Adrenal gland (tissue), 5 donors: Measurements from ENCODE around the gene TGM4.

Source experiments
- POLR2A ChIP-seq, 2 donors: fragments of 450-650 bp; IDR thresholded peaks; one replicate each; pipeline ENCODE4 v1.6.1; 2017; ENCODE audit warnings: antibody characterized with exemption in 2 of 2, mild to moderate bottlenecking in 2 of 2, moderate library complexity in 1 of 2
- TF ChIP-seq, protein P1 (sequence below), 6 experiments: fragments of 450-650 bp in 4 of 6; fragments of 200-600 bp in 2 of 6; sonication (generic) in 1 of 6; IDR thresholded peaks; 1 replicate in 5 of 6; 2 replicates in 1 of 6; pipeline versions ENCODE4 v1.5.1 to v1.8.0; 2016 to 2021; ENCODE audit warnings: antibody characterized with exemption in 6 of 6, mild to moderate bottlenecking in 2 of 6, moderate library complexity in 1 of 6
- donor health status: DM: no; HTN: no; CAD: no.

GRCh38 chr3:44942202-44942921 is 68.0 kb downstream of the TGM4 start:
- TF ChIP-seq POLR2A (IDR thresholded peaks at IDR 0.05), result no peak
- TF ChIP-seq, protein P1, sequence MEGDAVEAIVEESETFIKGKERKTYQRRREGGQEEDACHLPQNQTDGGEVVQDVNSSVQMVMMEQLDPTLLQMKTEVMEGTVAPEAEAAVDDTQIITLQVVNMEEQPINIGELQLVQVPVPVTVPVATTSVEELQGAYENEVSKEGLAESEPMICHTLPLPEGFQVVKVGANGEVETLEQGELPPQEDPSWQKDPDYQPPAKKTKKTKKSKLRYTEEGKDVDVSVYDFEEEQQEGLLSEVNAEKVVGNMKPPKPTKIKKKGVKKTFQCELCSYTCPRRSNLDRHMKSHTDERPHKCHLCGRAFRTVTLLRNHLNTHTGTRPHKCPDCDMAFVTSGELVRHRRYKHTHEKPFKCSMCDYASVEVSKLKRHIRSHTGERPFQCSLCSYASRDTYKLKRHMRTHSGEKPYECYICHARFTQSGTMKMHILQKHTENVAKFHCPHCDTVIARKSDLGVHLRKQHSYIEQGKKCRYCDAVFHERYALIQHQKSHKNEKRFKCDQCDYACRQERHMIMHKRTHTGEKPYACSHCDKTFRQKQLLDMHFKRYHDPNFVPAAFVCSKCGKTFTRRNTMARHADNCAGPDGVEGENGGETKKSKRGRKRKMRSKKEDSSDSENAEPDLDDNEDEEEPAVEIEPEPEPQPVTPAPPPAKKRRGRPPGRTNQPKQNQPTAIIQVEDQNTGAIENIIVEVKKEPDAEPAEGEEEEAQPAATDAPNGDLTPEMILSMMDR (IDR thresholded peaks at IDR 0.05), result no peak
